NOMO-1 treated with DMSO at 0.1 percent for 48 hours (cell line): Measurements from ENCODE around the gene PGP.

Source experiments
- DNase-seq: peaks from one replicate; lab custom pipeline; 2025; ENCODE audit not compliant: unreplicated experiment; lab: John Stamatoyannopoulos, UW

The PGP gene

DNA sequence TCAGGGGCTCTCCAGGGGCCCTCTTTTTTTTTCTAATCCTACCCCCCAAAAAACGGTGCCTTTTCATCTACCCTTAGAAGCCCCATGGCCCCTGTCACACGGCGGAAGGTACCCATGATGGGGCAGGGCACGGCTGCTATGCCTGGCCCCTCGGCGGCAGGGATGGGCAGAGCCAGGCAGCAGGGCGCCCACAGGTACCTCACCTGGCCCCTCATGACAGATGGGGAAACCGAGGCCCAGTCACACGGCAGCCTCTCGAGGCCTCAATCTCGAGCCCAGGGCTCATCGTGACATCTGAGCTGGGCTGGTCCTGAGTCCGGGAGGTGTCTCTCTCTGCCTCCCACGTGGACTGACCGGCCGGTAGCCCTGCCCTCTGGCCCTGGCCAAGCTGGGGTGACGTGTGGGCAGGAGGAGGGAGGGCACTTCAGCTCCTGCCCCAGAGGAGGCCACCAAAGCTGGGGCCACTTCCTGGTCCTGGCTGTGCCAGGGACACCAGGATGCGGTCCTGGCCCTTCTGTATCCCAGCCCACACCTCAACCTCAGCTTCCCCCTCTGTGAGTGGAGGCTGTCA lies 47.5 kb downstream of the PGP start:
- no peak for DNase-seq

DNA sequence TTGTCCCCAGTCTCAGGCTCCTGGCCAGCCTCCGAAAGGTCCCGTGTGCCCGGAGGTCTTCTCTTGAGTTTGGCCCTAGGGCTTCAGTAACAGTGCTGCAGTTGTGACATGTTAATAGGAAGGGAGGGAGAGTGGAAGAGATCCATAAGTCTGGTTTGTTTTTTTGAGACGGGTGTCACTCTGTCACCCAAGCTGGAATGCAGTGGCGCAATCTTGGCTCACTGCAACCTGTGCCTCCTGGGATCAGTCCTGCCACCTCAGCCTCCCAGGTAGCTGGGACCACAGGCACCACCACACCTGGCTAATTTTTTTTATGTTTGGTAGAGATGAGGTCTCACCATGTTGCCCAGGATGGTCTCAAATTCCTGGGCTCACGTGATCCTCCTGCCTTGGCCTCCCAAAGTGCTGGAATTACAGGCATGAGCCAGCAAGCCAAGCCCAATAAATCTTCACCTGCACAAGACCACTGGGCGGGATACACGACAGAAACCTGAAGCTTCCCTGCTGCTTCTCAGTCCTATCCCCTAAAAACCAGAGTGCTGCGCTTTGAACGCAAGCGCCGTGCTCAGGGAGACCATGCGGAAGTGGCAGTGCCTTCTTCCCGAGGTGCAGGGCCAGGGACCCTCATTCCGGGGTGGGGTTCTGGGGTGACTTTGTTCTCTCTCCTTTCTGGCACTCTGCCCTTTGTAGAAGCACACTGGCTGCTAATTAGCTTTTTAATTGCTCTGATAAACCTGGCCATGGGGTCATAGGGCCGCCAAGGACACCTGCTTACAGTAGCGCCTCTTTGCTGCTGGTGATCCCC lies 48.2 kb downstream of the PGP start:
- no peak for DNase-seq

DNA sequence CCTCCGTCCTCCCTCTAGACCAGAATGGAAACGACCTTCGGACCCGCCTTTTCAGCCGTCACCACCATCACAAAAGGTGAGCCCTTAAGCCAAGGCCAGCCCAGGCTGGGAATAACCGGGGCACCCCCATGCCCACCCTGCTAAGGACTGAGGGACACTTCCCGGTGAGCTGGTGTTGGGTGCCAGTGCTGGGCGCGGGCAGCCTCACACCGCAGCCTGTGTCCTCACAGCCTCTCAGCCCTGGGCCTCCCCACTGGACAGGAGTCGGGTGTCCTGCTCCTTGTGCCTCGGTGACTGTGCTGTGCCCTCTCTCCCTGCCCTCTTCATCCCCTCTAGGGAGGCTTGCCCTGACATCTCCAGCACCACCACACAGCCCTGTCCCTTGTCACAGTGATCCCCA lies 48.8 kb downstream of the PGP start:
- DNase-seq, result no peak

DNA sequence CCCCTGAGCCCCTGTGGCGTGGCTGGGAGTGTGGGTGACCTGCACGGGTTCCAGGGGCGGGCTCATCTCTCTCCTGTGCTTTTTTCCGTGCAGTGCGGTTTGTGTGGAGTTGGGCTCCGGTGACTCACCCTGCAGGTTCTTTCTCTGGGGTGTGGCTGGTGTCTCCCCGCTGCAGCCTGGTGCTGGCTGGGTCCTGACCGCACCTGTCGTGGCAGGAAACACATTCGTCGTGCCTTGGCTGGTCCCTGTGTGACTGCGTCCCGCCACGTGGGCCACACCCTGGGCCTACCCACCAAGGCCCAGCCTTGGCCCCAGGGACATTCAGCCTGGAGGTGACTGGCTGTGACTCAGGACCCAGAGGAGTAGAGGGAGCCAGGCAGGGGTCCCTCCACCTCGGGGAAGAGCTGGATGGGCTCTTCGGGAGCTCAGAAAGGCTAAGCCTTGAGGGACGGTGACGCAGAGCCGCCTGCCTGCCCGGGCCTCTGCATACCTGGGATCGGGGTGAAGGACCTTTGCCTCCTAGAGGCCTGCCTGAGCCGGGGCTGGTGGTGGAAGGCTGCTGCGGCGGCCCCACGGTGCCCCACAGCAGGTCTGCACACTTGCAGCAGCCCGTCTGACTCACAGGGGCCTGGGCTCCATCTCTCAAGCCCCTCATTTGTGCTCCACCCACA lies 51.3 kb downstream of the PGP start:
- no peak for DNase-seq

DNA sequence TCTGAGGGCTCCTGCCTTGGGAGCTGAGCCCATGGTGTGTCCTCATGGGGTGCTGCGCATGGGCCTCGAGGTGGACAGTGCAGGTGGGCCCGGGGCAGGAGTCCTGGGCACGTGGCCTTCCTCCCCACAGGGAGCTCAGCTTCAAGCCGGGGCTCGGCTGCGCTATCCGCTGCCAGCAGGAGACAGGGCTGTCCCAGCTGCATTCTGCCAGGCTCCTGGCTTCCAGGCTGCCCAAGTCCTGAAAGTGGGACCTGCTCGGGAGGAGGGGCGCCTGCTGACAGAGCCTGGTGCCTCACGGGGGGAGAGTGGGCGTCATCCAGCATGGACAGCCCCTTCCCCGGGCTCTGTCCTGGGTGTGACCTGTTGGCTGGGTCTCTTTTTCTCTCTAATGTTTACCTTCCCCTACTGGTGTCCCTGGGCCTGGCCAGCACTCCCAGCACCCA lies 51.9 kb downstream of the PGP start:
- no peak for DNase-seq

DNA sequence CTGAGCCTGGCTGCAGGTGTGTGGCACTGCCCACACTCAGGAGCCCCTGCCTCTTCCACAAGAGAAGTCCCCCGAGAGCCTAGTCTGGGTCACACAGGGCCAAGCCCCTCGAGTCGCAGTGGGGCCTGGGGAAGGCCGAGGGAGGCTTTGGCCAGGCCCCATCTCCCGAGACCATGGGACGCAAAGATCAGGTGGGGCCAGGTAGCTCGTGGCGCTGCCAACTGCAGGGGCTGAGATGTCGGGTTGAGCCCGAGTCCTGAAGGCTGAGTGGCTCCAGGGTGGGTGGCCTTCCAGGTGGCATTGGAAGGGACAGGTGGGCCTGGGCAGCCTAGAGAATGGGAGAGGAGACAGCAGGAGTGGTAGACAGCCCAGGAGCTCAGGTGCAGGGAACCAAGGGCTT lies 52.7 kb downstream of the PGP start:
- DNase-seq, result no peak
